AG08395 (cell line): ENCODE data around the gene PPFIA2.

Source experiments
- DNase-seq: peaks from one replicate; pipeline ENCODE4 v3.0.0; 2012; ENCODE audit warnings: mixed read lengths, low spot score

Gene PPFIA2

DNA sequence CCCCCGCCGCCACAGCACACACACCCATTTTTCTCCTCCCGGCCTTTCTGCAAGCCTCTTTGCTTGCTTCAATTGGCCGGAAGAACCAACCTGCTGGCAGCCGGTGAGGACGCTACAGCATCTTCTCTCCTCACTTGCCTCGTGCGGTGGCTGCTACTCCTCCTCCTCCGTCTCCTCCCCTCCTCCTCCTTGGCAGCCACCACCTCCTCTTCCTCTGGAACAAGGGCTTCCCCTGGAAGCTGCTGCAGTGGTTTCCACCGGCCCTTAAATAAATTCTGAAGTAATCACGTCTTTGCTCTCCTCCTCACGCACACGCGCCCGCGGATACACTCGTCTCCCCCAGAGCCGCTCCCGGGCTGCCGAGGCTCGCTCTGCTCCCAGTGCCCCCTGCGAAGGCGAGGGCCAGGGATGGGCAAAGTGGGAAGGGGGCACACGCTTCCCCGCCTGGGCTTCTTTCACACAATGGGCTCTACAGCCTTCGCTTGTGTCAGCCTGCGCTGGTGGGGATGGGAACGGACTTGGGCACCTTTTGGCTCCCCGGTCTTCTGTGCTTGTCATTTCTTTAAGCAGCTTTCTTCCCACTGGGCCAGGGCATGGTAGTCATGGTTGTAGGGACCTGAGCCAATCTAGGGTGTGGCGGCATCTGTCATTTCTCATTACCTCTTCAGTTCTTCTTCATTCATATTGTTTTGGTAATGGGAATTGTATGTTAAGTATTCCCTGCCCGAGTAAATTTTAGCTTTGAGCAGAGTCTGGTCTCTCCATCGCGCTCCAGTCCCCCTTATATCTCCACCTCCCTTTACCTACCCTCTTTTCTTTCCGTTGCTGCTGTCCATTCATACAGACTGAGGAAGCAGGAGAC is at the start of gene PPFIA2:
TSS of gene PPFIA2 (minus strand) at position 161 of the 862 bp plus-strand sequence.
- peak; percentile 15 for DNase-seq

- no peak for DNase-seq
Observed at GRCh38 chr12:81800298-81801148, 41.4 kb upstream of the PPFIA2 start.

DNA sequence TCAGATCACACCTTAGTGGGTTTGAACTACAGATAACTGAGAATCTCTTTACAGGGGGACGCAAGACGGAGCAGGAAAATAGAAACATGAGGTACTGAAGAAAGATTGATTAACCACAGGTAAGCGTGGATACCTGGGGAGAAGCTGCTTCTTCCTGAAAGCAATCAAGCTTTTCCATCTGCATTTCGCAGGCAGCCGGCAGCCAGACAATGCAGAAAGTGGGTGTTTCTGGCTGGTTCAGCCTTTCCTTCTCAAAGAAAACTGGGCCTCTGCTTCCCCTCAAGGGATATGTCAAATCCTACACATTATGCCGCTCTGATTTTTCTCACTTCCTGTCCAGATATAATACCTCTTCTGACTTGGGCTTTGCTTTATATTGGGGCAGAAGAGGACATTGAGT is 39.1 kb upstream of the PPFIA2 start:
- DNase-seq = no peak

DNA sequence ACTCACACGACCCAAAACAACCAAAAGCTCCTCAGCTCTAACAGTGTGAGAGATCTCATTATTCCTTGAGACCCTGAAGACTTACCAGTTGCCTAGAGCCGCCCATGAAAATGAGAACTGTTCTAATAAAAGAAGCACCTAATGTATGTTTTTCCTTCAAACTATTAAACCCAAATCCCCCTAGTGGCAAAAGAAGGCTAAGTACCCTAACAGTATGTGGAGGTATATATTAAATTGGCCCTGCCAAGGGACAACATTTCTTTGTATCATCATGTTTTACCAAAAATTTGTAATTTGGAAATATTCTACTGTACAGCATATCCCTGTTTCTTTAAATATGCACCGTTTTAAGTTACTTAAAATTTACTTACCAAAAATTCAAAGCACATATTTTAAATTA is 38.0 kb upstream of the PPFIA2 start:
- DNase-seq = no peak

- no peak for DNase-seq
Observed at GRCh38 chr12:81792666-81793065, 33.5 kb upstream of the PPFIA2 start.

- no peak for DNase-seq
Observed at GRCh38 chr12:81779216-81779615, 20.1 kb upstream of the PPFIA2 start.

DNA sequence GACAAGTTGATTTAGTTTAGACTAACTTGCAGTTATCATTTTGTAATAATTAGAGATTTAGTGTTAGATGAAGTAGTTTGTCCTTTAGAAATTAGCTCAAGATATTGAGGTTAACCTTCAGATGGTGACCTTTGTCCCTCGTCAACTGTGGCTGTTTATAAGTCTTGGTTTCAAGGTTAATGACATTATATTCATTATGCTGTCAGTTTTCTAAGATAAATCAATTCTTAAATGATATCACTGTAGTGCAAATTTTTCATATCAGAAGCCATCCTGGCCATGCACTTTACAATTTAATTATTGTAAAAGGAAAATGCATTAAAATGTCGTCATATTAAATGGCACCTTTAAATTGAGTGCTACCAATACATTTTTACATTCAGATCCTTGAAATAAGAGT is 19.6 kb upstream of the PPFIA2 start:
- no peak for DNase-seq

DNA sequence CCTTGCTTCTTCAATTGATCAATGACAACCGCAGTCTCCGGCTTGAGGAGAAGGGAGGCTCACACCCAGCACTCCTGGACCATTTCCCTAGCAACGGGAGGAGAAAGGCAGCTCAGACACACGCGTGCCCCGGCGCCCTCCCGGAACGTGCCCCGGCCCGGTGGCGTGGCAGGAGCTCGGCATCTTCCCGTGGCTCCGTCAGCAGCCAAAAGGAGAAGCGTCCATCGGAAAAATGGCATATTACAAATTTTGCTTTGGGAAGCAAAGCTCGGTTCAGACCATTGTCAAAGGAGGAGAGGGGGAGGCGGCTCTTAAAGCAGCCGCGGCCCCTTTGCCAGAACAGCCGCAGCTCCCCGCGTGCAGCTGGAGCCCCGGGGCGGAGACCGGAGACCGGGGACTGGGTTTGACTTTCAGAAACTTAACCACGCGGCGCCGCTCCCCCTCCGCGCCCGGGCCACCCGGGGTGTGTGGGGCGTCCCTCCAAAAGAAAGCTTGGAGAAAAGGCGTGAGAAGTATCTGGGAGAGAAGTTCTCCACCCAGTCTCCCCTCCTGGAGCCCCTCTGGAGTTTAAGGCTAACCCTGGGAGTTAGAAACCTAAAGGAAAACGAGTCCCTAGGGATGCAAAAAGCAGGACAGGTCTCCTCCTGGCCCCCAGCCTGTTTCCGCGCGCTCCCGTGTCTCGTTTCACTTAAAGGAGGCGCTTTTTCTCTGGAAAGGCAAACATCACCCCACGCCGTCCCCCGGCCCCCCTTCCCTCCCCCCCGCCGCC is 545 bp downstream of the PPFIA2 start:
- peak; percentile 32 for DNase-seq

GRCh38 chr12:81757731-81758365 is 1.3 kb downstream of the PPFIA2 start:
- DNase-seq = no peak

DNA sequence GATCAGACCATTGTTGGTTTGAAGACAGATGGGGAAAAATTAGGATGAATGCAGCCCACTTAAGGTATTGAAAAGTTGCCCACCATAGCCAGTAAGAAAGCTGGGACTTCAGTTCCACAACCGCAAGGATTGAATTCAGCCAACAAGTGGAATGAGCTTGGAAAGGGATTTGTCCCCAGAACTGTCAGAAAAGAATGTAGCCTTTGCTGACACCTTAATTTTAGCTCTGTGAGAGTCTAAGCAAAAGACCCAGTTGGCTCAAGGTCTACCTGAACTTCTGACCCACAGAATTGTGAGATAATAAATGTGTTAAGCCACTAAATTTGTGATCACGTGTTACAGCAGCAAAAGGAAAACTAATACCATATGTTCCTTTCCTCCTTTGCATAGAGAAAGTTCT is 29.4 kb downstream of the PPFIA2 start:
- DNase-seq = no peak

- no peak for DNase-seq
Observed at GRCh38 chr12:81727391-81727790, 31.8 kb downstream of the PPFIA2 start.

DNA sequence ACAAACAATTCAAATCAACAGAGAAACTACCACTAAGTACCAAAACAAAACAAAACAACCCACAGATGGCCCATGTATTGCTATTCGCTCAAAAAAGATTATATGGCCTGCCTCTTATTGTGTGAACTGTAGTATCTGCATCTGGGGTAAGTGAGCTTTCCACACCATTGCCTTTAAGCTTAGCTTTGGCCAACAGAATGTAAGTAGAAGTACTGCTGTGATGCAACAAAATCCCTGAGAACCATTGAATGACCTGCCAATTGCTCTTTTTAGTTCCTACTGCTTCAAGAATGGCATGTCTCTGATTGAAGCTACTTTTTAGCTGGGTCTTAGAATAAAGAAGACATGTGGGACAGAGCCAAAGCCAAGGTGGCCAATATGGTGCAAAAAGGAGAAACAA is 32.5 kb downstream of the PPFIA2 start:
- DNase-seq = no peak

DNA sequence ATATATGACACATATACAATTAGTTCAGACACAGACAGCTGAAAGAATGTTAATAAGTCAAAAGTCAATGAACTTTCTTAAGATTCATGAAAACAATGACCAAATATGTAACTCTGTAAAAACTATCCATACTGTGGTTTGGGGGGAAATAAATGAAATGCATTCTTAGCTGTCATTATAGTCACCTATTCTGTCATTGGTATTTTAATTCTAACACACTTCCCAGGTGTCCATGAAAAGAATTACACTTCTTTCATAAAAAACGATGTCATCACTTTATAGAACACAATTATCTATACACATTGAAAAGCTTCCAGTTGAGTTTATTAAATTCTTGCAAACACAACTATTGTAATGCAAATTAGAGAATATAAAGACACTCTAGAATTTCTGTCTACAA is 35.8 kb downstream of the PPFIA2 start:
- DNase-seq = no peak

- no peak for DNase-seq
Observed at GRCh38 chr12:81722004-81722403, 37.1 kb downstream of the PPFIA2 start.

DNA sequence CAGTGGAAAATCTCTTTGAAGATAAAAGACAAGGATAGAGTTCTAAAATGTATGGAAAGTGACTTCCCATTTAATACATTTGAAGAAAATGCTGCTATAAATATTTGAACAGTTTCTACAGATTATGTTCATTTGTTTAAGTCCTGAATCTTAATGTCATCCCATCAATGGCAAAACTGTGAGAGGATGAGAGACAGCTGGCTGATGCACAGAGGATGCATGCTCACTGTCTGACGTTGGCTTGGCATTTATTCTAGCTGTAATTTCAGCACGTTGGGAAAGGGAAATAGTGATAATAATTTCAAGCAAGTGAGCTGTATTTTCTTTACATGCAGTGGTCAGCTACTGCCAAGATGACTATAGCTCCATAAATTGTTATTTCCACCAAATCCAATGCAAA is 40.5 kb downstream of the PPFIA2 start:
- DNase-seq = no peak

GRCh38 chr12:81712536-81712935 is 46.6 kb downstream of the PPFIA2 start:
- DNase-seq = no peak

GRCh38 chr12:81705586-81705985 is 53.6 kb downstream of the PPFIA2 start:
- no peak for DNase-seq

DNA sequence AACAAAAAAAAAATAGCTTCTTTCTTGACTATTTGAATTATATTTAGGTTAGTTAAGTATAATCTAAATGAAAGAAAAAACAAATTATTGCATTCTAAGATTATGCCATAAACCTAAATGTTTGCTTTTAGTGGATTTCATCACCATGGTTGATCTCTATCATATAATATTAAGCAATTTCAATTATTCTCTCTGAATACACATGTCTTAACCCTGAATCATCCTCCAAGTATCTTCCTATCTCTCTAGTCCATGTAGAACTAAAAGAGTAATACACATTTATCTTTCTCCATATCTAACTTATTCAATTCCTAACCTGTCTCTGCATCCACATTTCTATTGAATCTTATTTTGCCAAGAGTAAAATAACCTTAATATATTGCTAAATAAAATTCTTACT is 59.6 kb downstream of the PPFIA2 start:
- DNase-seq = no peak

DNA sequence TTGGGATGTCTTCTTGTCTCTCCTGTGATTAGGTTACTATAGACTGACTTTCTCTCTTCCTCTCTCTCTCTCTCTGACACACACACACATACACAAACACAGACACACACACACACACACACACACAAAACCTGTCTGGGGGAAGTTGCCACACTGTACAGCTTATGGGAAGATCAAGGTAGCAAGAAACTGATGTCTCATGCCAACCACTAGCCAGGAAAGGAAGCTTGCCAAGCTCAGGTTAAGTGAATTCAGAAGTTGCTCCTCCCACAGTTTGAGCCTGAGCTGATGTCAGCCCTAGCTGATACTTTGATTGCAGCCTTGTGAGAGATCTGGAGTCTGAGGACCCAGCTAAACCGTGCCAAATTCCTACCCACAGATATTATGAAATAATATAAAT is 67.1 kb downstream of the PPFIA2 start:
- DNase-seq = no peak

- no peak for DNase-seq
Observed at GRCh38 chr12:81683881-81684280, 75.3 kb downstream of the PPFIA2 start.

- DNase-seq = no peak
Observed at GRCh38 chr12:81679614-81680013, 79.5 kb downstream of the PPFIA2 start.

DNA sequence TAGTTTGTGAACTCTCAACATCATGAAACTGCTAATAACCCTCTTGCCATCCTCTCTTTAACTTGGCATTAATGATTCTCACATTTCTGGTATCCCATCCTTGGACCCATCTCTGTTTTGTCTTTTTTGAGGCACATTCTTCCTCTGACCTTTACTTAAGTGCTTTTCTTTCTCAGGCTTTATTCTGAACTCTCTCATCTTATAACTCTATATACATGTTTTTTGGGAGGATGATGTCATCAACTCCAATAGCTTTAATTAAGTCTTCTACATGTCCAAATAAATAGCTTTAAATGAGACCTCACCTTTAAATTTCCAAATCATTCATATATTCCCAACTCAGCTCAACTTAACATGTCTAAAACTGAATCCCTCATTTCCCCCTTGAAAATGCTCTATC is 88.4 kb downstream of the PPFIA2 start:
- no peak for DNase-seq
